HG03521 (cell line): ENCODE results near the gene ANKRD27.

Experiments
- ATAC-seq: cut with Tn5 transposase; IDR thresholded peaks from one replicate; pipeline ENCODE4 v1.9.1; 2021; ENCODE audit warnings: mild to moderate bottlenecking, moderate library complexity; ENCODE audit not compliant: unreplicated experiment

Gene ANKRD27

GRCh38 chr19:32563761-32564160 lies 111.2 kb downstream of the ANKRD27 start:
- no peak for ATAC-seq

DNA sequence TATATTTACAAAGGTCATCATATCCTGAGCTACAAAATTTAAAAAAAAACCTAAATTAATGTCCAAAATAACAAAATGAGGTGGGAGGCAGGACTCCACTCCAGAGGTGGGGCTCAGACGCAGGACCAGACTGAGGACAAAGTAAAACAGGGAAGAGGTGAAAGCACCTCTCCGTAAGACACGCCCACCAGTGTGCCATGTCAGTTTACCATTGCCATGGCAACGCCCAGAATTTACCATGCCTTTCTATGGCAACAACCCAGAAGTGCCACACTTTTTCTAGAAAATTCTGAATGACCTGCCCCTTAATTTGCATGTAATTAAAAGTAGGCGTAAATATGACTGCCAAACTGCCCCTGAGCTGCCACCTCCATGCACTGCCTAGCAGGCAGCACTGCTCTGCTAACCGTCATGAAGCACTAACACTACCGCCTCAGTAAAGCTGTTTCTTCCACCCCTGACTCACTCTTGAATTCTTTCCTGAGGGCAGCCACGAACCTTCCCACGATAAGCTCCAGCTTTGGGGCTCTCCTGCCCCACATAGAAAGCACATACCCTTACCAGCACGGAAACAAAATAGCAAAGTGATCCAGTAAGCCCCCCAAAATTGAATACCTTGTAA lies 116.3 kb downstream of the ANKRD27 start:
- no peak for ATAC-seq

GRCh38 chr19:32555786-32556185 lies 119.2 kb downstream of the ANKRD27 start:
- ATAC-seq = no peak

- ATAC-seq = no peak
These were observed 124.3 kb downstream of the ANKRD27 start for GRCh38 chr19:32550666-32551065.
